Esophagus squamous epithelium (tissue), 4 donors: ENCODE results near the gene WNT4.

ENCODE experiments used
- POLR2A ChIP-seq, 4 donors: fragments of 450-650 bp; IDR thresholded peaks; one replicate each; pipeline ENCODE4 v1.6.1; 2017; ENCODE audit warnings: antibody characterized with exemption in 4 of 4, mild to moderate bottlenecking in 4 of 4, moderate library complexity in 3 of 4
- TF ChIP-seq, protein P1 (sequence below), 6 experiments: fragments of 450-650 bp in 4 of 6; fragments of 200-600 bp in 2 of 6; sonication (generic) in 2 of 6; IDR thresholded peaks; one replicate each; pipeline ENCODE4 v1.5.1; 2016 to 2019; ENCODE audit warnings: antibody characterized with exemption in 6 of 6, mild to moderate bottlenecking in 4 of 6, moderate library complexity in 4 of 6

GRCh38 chr1:22096036-22096435 lies 46.9 kb downstream of the WNT4 start:
- TF ChIP-seq, protein P1, sequence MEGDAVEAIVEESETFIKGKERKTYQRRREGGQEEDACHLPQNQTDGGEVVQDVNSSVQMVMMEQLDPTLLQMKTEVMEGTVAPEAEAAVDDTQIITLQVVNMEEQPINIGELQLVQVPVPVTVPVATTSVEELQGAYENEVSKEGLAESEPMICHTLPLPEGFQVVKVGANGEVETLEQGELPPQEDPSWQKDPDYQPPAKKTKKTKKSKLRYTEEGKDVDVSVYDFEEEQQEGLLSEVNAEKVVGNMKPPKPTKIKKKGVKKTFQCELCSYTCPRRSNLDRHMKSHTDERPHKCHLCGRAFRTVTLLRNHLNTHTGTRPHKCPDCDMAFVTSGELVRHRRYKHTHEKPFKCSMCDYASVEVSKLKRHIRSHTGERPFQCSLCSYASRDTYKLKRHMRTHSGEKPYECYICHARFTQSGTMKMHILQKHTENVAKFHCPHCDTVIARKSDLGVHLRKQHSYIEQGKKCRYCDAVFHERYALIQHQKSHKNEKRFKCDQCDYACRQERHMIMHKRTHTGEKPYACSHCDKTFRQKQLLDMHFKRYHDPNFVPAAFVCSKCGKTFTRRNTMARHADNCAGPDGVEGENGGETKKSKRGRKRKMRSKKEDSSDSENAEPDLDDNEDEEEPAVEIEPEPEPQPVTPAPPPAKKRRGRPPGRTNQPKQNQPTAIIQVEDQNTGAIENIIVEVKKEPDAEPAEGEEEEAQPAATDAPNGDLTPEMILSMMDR (IDR thresholded peaks at IDR 0.05) = no peak
- no peak for TF ChIP-seq POLR2A (IDR thresholded peaks at IDR 0.05)
